GM12878 (cell line): ENCODE measurements around the gene NLGN3. TPM values are rescaled to one million over a fixed set of nuclear protein-coding genes. Genes with fewer than 3 reads are reported as not detected.

ENCODE experiments used
- ATAC-seq: fragments of 200-7000 bp; cut with Tn5 transposase; 3 replicates; pipeline ENCODE4 v1.9.1; 2020; ENCODE audit warnings: mild to moderate bottlenecking, moderate library complexity
- BruUV-seq: library from RNA; stranded (reverse); fragments of 400-500 nt; replicated peaks from 2 replicates; lab custom pipeline; 2021; lab: Mats Ljungman, UMichigan
- CTCF ChIA-PET: fragments of 300-600 bp; sonication (Branson Sonifier 250); formaldehyde crosslinking; extraction: SDS; loops from one replicate; lab custom pipeline; 2021; ENCODE audit warnings: inconsistent platforms; lab: Yijun Ruan, JAX
- POLR2A ChIA-PET: fragments of 350-600 bp; formaldehyde crosslinking; extraction: SDS; loops from one replicate; lab custom pipeline; 2021; ENCODE audit warnings: inconsistent platforms; lab: Charles Lee
- RAD21 ChIA-PET: fragments of 300-600 bp; sonication (Branson Sonifier 250); formaldehyde crosslinking; loops from one replicate; lab custom pipeline; 2023; ENCODE audit warnings: antibody characterized with exemption; ENCODE audit not compliant: unreplicated experiment; lab: Charles Lee
- SMC1A ChIA-PET: fragments of 300-600 bp; sonication (Branson Sonifier 250); formaldehyde crosslinking; loops from one replicate; lab custom pipeline; 2023; ENCODE audit not compliant: unreplicated experiment, uncharacterized antibody; lab: Charles Lee
- DNase-seq: peaks from one replicate; pipeline ENCODE4 v3.0.0-alpha.2; 2011; ENCODE audit warnings: low read depth, low spot score
- FAIRE-seq: peaks from 3 replicates; lab custom pipeline; 2011; peaks lifted over from hg19 to GRCh38; lab: Jason Lieb, UNC
- H2AFZ ChIP-seq: 2 replicates; pipeline ENCODE4 v1.6.0; 2011; ENCODE audit warnings: low read depth, low read length, control low read depth; ENCODE audit not compliant: control insufficient read depth
- H3K27ac ChIP-seq: 2 replicates; pipeline ENCODE4 v1.5.1; 2011; ENCODE audit warnings: control low read depth; ENCODE audit not compliant: control insufficient read depth, insufficient read depth
- H3K27me3 ChIP-seq, 2 experiments: replicated peaks in 1 of 2; 2 replicates each; pipeline versions ENCODE4 v1.6.0 to v1.6.1; 2011; ENCODE audit warnings: low read length in 1 of 2; ENCODE audit not compliant: control insufficient read depth in 2 of 2, insufficient read depth in 2 of 2
- H3K36me3 ChIP-seq, 2 experiments: 2 replicates each; pipeline ENCODE4 v1.5.1; 2011; ENCODE audit warnings: low read length in 1 of 2; ENCODE audit not compliant: control insufficient read depth in 2 of 2, insufficient read depth in 2 of 2
- H3K4me1 ChIP-seq: 2 replicates; pipeline ENCODE4 v1.6.1; 2011; ENCODE audit warnings: mild to moderate bottlenecking, low read length, moderate library complexity, mixed read lengths; ENCODE audit not compliant: control insufficient read depth, insufficient read depth
- H3K4me2 ChIP-seq: 2 replicates; pipeline ENCODE4 v1.6.0; 2011; ENCODE audit warnings: control low read depth; ENCODE audit not compliant: control insufficient read depth, insufficient read depth
- H3K4me3 ChIP-seq: fragments of 200-600 bp; sonication (generic); 2 replicates; pipeline ENCODE4 v1.5.1; 2016
- H3K79me2 ChIP-seq: 2 replicates; pipeline ENCODE4 v1.6.0; 2011; ENCODE audit warnings: low read length; ENCODE audit not compliant: control insufficient read depth, insufficient read depth
- H3K9ac ChIP-seq: 2 replicates; pipeline ENCODE4 v1.8.0; 2011; ENCODE audit warnings: low read length, control low read depth, mixed read lengths; ENCODE audit not compliant: control insufficient read depth, insufficient read depth
- H3K9me3 ChIP-seq: replicated peaks from 3 replicates; pipeline ENCODE4 v1.5.1; 2011; ENCODE audit warnings: mild to moderate bottlenecking, low read length; ENCODE audit not compliant: control insufficient read depth, insufficient read depth
- H4K20me1 ChIP-seq: 2 replicates; pipeline ENCODE4 v1.6.0; 2011; ENCODE audit not compliant: control insufficient read depth, insufficient read depth
- BHLHE40 ChIP-seq, 2 experiments: fragments of 450-650 bp in 1 of 2; IDR thresholded peaks; 2 replicates each; pipeline ENCODE4 v1.6.1; 2011 to 2017; ENCODE audit warnings: low read depth in 2 of 2, borderline replicate concordance in 1 of 2, improper control_type of control experiment in 1 of 2, low read length in 1 of 2, mild to moderate bottlenecking in 1 of 2
- CREM ChIP-seq: IDR thresholded peaks from 2 replicates; pipeline ENCODE4 v1.6.1; 2014; ENCODE audit warnings: antibody characterized with exemption, low read depth
- ELK1 ChIP-seq: IDR thresholded peaks from 2 replicates; pipeline ENCODE4 v1.6.1; 2012; ENCODE audit warnings: low read depth, low read length, improper control_type of control experiment
- HDAC6 ChIP-seq: fragments of 200-600 bp; sonication (generic); IDR thresholded peaks from one replicate; pipeline ENCODE4 v1.8.0; 2017; ENCODE audit warnings: antibody characterized with exemption; ENCODE audit not compliant: unreplicated experiment
- IKZF2 ChIP-seq, 2 experiments: fragments of 450-650 bp; IDR thresholded peaks; 2 replicates each; pipeline ENCODE4 v1.6.1; 2017; ENCODE audit warnings: mild to moderate bottlenecking in 2 of 2, moderate library complexity in 2 of 2
- RELA ChIP-seq: fragments of 450-650 bp; IDR thresholded peaks from 2 replicates; pipeline ENCODE4 v1.8.0; 2014; ENCODE audit warnings: borderline replicate concordance; ENCODE audit not compliant: partially characterized antibody
- STAT3 ChIP-seq: IDR thresholded peaks from 2 replicates; pipeline ENCODE4 v1.6.1; 2011; ENCODE audit warnings: low read depth, low read length, improper control_type of control experiment
- ZNF384 ChIP-seq: IDR thresholded peaks from 2 replicates; pipeline ENCODE4 v1.6.1; 2012; ENCODE audit warnings: low read depth, mild to moderate bottlenecking, low read length, improper control_type of control experiment, borderline replicate concordance
- WGBS: methylation state at CpG from one replicate; pipeline ENCODE4 v1.1.6; 2016; ENCODE audit warnings: low lambda C conversion rate; ENCODE audit not compliant: insufficient replicate concordance, insufficient coverage; ENCODE audit errors: missing lambda C conversion rate; 5-methylcytosine and 5-hydroxymethylcytosine counted together
- in situ Hi-C: fragments of 300-500 bp; cut with MboI; formaldehyde crosslinking; loops from 9 replicates; pipeline ENCODE4 v1.14.3; 2018; ENCODE audit warnings: mixed read lengths
- intact Hi-C: fragments of 100-400 bp; cut with micrococcal nuclease; formaldehyde crosslinking; loops from one replicate; pipeline ENCODE4 v1.14.2; 2022; ENCODE audit not compliant: unreplicated experiment
- polyA plus RNA-seq, 11 experiments: library from polyadenylated mRNA; depleted of rRNA in 4 of 11; unstranded in 6 of 11; stranded (reverse) in 5 of 11; fragments of >200 nt; fragmentation: Nextera tagmentation in 4 of 11; fragmentation: Illumina TruSeq in 1 of 11; extraction: Ambion mirVana in 4 of 11; extraction: Trizol in 1 of 11; gene quantifications; 1 replicate in 1 of 11; 2 replicates in 10 of 11; pipeline versions ENCODE4 v1.2.1 to v1.2.3, GENCODE V29; 2011 to 2016; ENCODE audit warnings: inconsistent platforms in 2 of 11, missing spikeins in 2 of 11, low read depth in 1 of 11
- total RNA-seq, 4 experiments: library from RNA; depleted of rRNA in 3 of 4; stranded (reverse); fragments of >200 nt in 3 of 4; fragmentation: Illumina TruSeq in 1 of 4; extraction: Trizol in 1 of 4; gene quantifications; 2 replicates each; pipeline versions ENCODE4 v1.2.1 to v1.2.3, GENCODE V29; 2013 to 2021

Gene NLGN3
- total and polyA plus RNA-seq, 10 of the 15 experiments (the other 5 are each of a cell fraction or from before 2014, with no cell fraction given), result 0.07 to 0.73 (median 0.28) TPM

- no peak overlapping the region for H3K9ac ChIP-seq
- DNase-seq (no peak), FAIRE-seq (no peak), ATAC-seq (no peak)
- WGBS, result 24% methylated on average over 7 of the region's 10 CpGs
- ChIA-PET RAD21 (no interaction called here), POLR2A (no interaction called here), SMC1A (no interaction called here)
- H4K20me1 ChIP-seq, result no peaks in the 10 kb centered on the region
- BruUV-seq, result no TSS peak
- no peaks in the 10 kb centered on the region for H3K79me2 ChIP-seq
- H3K36me3 ChIP-seq, result no peaks in the 10 kb centered on the region
- no peaks in the 10 kb centered on the region for H3K9me3 ChIP-seq
- no peak overlapping the region for H3K27ac ChIP-seq
- no peak overlapping the region for H2AFZ ChIP-seq
- H3K4me1 ChIP-seq, result no peaks in the 10 kb centered on the region
- in situ Hi-C loops, result no loop called here
- TF ChIP-seq ELK1, result no peak
- TF ChIP-seq CREM, result no peak
- no peak for TF ChIP-seq RELA
- TF ChIP-seq STAT3, result no peak
- no peak for TF ChIP-seq IKZF2 (IDR thresholded peaks at IDR 0.05)
- no peak for TF ChIP-seq ZNF384
- no peak for TF ChIP-seq BHLHE40 (IDR thresholded peaks at IDR 0.05; ENCODE audit: borderline replicate concordance in 1 of 2, low read depth in 2 of 2, low read length in 1 of 2)
- TF ChIP-seq HDAC6, result no peak
- TF ChIP-seq, all 136 proteins: peak for 0
- Histone ChIP-seq H3K4me2 (no peak overlapping the region), H3K27me3 (no peaks in the 10 kb centered on the region; a peak in 1 of 4 replicates), H3K4me3 (no peak overlapping the region)
- CTCF ChIA-PET, result no interaction called here
- intact Hi-C loops, result no loop called here
These were observed 70.8 kb downstream of the NLGN3 start for GRCh38 chrX:71215338-71215912.
